NCI-H2196 (cell line): ENCODE measurements around the gene ZFR2.
"Not testable (repeated sequence)": the region's sequence is repeated elsewhere in the genome, so short reads cannot be mapped to it uniquely, and the experiment has no call there.

Experiments used
- DNase-seq: peaks from one replicate; lab custom pipeline; 2025; ENCODE audit not compliant: unreplicated experiment; lab: John Stamatoyannopoulos, UW

ZFR2 gene

DNA sequence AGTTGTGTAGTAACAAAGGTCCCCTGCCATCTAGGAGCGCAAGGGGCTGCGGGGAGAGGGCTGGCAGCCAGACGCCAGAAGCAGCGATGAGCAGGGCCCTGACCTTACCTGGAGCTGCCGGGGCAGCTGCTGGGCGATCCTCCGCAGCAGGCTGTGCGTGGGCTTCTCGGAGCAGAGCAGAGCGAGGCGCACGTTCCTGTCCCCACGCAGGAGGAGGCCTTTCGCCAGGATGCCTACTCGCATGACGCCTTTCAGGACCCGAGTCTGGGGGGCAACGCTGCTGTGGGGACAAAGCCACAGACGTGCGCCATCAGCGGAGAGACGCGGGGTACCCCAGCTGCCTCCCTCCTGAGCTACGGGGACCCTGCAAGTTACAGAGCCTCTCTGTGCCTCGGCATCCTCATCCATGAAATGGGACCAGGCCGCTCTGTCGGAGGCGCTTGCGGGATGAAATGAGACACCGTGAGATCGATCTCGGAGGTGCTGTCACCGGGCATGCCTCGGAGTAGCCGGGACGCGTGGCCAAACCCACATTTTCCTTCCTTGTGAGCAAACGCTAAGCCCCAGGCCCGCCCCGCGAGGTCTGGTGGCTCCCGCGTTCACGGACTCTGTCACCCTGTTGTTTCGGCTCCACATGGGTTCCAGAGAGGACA, 52.1 kb downstream of the ZFR2 start:
- DNase-seq, result no peak

DNA sequence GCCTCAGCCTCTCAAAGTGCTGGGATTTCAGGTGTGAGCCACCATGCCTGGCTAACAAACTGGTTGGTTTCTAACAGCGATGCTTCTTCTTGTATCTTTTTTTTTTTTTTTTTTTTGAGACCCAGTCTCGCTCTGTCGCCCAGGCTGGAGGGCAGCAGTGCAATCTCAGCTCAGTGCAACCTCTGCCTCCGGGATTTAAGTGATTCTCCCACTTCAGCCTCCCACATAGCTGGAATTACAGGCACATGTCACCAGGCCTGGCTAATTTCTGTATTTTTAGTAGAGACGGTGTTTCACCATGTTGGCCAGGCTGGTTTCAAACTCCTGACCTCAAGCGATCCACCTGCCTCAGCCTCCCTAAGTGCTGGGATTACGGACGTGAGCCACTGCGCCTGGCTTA, 52.7 kb downstream of the ZFR2 start:
- not testable (repeated sequence) for DNase-seq

DNA sequence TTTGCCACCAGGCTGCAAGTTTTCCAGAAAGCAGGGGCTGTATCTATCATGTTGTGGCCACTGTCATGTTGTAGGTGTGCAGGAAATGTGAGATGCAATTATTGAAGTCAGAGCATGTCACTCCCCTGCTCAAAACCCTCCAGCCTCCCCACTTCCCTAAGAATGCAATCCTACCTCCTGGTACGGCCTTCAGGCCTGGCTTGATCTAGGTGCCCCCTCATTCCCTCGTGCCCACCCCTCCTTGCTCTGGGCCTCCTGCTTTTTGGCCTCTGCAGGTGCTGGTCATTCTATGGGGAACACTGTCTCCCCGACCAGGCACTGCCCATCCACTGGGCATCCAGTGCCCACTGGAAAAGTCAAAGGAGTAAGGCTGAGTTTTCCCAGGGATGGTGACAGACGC, 54.2 kb downstream of the ZFR2 start:
- no peak for DNase-seq

DNA sequence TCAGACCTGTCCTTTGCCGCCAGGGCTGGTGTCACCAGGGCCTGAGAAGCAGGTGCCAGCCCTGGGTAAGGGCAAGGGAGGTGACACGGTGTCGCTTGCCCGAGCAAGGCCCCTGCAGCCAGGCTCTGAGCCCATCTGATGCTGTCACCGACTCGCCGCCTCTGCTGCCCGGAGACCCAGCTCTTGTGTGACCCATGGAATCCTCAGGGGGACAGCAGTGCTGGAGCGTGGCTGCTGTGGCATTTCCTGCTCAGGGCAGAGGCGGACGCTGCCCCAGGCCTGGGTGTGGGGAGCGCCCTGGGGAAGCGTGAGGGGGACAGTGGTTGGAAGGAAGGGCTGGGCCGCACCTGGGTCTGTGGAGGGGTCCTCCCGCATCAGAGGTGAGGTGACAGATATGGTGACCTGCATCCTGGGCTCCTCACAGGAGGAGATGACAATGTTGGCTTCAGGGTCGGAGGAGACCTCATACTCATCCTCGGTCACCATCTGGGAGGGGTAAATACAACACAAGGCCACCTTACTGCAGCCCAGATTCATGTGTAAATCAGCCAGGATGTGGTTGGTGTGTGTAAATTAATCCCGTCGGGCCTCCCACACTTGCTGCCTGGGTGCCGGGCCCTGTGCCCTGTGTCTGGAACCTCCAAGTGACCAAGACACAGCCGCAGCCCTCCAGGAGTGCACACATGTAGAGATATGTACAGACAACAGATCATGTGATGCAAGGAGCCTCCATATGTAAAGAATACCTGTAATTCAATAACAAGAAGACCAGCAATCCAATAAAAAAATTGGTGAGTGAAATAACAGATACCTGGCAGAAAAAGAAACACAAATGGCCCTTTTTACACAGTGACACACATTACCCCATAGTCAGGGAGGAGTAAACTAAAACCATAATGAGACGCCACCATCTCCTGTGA, 55.1 kb downstream of the ZFR2 start:
- no peak for DNase-seq

- no peak for DNase-seq
Observed at GRCh38 chr19:3810708-3811355, 58.0 kb downstream of the ZFR2 start.

DNA sequence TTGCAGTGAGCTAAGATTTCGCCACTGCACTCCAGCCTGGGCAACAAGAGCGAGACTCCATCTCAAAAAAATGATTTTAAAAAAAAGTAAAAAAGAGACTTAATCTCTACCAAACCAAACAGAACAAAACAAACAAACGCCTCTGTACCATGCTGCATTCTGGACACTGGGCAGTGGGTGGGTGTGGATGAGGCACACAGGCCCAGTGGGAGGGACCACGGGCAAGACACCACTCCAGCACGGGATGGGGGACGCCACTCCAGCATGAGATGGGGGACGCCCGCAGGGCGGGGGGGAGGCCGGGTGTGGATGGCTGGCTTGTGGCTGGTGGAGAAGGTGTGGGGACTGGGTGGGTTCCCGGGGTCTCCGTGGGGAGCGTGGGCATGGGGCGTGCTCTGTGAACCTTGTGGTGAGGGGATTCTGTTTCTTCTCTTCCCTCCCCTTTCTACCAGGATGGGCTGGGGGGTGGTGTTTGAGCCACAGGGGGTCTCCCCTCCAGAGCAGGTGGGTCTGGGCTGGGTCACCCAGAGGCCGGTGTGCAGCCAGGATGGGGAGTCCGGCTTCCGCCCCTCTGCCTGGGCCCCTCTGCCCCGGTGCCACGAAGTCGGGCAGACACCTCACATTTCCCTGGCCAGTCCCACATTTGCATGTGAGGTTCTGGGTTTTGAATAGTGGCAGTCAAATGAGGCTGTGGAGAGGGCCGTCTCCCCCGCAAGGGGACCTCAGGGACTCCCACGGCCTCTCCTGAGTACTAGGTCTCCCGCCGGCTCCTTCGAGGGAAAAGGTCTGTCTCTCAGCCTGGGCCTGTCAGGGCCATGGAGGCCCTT, 58.7 kb downstream of the ZFR2 start:
- no peak for DNase-seq

GRCh38 chr19:3808420-3809143, 60.3 kb downstream of the ZFR2 start:
- no peak for DNase-seq

DNA sequence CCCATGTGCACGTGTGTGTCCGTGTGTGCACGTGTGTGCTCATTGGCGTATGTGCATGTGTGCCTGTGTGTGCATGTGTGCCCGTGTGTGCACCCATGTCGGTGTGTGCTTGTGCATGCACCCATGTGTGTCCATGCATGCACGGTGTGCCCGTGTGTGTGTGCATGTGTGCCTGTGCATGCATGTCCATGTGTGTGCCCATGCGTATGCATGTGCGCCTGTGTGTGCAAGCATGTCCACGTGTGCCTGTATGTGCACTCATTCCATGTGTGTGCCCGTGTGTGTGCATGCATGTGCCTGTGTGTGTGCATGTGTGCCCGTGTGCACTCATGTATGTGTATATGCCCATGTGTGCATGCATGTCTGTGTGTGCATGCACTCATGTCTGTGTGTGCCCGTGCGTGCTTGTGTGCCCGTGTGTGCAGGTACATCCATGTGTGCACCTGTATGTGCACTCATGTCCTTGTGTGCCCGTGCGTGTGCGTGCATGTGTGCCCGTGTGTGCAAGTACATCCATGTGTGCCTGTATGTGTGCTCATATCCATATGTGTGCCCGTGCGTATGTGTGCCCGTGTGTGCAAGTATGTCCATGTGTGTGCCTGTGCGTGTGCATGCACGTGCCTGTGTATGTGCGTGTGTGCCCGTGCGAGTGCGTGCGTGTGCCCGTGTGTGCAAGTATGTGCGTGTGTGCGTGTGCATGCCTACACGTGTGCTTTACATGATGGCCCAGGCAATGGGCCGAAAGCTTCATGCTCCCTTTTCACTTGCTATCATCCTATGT, 61.1 kb downstream of the ZFR2 start:
- DNase-seq, result no peak

GRCh38 chr19:3807131-3807480, 61.7 kb downstream of the ZFR2 start:
- DNase-seq, result no peak

DNA sequence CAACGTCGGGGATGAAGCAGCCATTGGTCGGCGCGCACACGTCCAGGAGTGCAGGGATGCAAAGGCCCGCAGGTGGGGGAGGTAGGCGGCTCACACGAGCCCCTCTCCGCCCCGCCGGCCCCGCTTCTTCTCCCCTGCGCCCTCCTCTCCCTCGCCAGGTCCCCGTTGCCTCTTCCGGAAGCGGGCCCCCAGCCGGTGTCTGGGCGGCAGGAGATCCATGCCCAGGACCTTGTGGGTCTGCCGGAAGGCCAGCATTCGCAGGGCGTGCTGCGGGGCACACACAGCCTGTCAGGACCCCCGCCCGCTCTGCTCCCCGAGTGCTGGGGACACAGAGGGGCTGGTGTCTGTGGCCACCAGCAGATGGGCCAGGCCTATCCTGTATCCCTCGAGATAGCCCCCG, 63.0 kb downstream of the ZFR2 start:
- DNase-seq, result no peak

GRCh38 chr19:3804429-3804828, 64.4 kb downstream of the ZFR2 start:
- DNase-seq, result no peak

GRCh38 chr19:3803986-3804385, 64.9 kb downstream of the ZFR2 start:
- DNase-seq, result no peak

DNA sequence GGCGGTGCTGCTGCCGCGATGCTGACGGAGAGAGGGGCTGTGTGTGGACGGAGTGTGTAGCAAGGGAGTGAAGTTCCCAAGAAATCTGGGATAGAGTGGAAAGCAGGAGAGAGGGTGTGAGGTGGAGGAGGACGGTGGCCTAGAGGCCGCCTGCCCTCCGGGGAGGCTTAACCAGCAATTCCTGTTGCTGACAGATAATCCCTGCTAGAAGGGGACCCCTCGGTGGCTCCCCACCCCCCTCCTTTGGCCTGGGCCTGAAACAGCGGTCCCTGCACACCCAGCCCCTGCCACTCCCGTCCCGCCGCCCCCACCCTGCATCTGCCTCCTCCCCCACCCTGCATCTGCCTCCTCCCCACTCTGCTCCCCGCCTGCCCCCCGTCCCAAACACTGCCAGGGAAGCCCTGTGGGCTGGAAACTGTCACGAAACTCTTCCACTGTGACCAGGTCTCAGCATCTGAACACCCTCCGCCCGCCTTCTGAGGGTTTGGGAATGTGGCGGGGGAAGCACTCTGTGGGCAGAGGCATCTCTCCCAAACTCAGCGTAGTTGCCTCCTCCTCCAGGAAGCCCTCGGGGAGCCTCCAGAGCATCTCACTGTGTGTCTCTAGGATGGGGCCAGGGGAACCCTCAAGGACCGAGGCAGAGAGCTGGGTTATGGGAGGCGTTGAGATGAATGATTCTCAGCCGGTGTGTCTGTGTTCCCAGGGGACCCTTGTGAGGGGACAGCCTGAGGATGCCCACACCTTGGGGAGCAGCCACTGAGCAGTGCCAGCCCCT, 65.5 kb downstream of the ZFR2 start:
- DNase-seq, result no peak

DNA sequence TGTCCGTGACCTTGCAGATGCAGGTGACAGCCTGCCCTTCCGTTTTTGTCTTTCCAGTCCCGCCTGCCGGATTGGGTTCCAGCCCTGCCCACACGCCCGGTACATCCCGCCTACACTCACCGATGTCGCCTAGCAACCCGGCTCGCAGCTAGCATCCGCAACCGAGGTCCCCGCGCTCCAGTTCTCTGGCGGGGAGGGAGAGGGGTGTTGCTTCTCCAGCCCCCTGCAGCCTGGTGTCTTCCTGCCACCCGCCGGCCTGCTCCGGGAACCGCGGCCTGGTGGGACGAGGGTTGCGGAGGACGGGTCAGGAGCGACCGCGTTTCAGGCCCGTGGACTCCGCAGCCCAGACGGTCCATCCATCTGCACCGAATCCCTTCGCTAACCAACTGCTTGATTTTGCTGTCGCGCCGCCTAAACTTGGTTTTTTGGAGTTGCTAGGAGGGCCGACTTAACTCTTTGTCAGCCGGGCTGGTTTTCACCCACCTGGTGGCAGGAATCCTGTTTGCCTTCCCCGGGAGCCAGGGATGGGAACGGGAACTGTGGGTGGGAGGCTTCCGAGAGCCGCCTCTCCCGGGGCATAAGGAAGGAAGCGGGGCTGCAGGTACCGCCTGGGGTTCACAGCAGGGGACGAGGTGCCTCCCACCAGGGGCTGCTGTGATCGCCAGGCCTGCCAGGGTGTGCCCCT, 67.3 kb downstream of the ZFR2 start:
- DNase-seq, result peak; percentile 79

DNA sequence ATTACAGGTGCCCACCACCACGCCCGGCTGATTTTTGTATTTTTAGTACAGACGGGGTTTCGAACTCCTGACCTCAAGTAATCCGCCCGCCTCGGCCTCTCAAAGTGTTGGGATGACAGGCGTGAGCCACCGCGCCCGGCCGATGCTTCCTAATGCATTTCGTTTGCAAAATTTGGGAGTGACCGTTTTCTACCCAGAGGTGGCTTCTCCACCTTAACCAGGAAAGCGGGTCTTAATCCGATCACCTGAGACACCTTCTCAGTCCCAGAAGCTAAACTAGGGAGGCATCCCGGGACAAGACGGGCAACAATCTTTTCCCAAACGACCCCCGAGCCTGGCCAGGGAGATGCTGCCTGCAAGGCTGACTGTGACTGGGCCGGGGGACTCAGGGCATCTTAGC, 67.8 kb downstream of the ZFR2 start:
- no peak for DNase-seq

DNA sequence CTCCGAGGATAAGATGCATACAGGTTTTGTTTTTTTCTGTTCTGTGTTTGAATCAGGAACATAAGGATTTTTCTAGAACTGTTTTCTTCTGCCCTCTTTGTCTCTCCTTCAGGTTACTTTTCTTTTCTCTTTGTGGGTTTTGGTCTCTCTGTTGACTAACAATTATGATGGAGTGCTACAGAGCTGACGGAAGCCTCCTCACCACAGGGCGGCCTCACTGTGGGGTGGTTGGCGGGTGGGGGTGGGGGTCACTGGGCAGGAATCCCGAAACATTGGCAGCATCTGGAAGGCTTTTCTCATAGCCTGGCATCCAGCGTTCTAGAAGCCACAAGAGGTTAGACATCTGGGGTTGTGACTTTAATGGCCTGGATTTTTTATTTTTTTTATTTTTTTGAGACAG, 70.7 kb downstream of the ZFR2 start:
- DNase-seq, result no peak

DNA sequence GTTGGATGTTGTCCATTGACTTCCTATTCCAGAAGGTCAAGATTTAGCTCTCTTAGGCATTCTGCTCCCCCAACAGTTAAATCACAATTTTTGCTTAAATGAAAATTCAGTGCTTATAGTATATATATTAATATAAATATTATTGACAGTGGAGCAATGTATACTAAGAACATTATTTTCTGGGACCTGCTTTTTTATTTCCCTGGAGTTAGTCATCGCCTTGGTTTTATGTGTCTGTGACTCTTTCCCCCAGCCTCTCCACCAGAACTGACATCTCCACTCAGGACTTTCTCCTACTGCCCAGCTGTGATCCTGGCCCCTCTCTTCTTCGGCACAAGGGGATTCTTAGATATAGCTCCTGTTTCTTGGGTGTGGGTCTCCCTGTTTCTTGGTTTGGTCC, 72.5 kb downstream of the ZFR2 start:
- DNase-seq, result no peak

- DNase-seq, result no peak
Observed at GRCh38 chr19:3793799-3794198, 75.0 kb downstream of the ZFR2 start.
